Large intestine (tissue), 12 donors: ENCODE measurements around the gene C10orf90. TPM values are rescaled to one million over a fixed set of nuclear protein-coding genes. Genes with fewer than 3 reads are reported as not detected.

Experiments used
- DNase-seq, 2 donors: peaks; one replicate each; pipeline versions ENCODE4 v3.0.0 to v3.0.0-alpha.2; 2013
- H3K27ac ChIP-seq: one replicate; pipeline ENCODE4 v1.5.1; 2013; ENCODE audit warnings: low read length
- H3K27me3 ChIP-seq: 2 replicates; pipeline ENCODE4 v1.6.1; 2013; ENCODE audit warnings: low read length; ENCODE audit not compliant: control insufficient read depth, insufficient read depth
- H3K36me3 ChIP-seq: 2 replicates; pipeline ENCODE4 v1.6.1; 2013; ENCODE audit warnings: low read length; ENCODE audit not compliant: control insufficient read depth, insufficient read depth
- H3K4me1 ChIP-seq: one replicate; pipeline ENCODE4 v1.6.1; 2013; ENCODE audit warnings: low read length; ENCODE audit not compliant: control insufficient read depth, insufficient read depth
- H3K4me3 ChIP-seq: one replicate; pipeline ENCODE4 v1.5.1; 2013; ENCODE audit warnings: low read length
- H3K9me3 ChIP-seq: one replicate; pipeline ENCODE4 v1.6.1; 2013; ENCODE audit warnings: mild to moderate bottlenecking, low read depth, low read length, moderate library complexity; ENCODE audit not compliant: control insufficient read depth
- WGBS: methylation state at CpG from one replicate; pipeline ENCODE4 v1.1.5; 2013; ENCODE audit warnings: low lambda C conversion rate; ENCODE audit not compliant: insufficient coverage; 5-methylcytosine and 5-hydroxymethylcytosine counted together
- long read RNA-seq, 11 donors: transcript quantifications; one replicate each; lab custom pipeline, GENCODE V29; 2026
- polyA plus RNA-seq: library from polyadenylated mRNA; unstranded; fragments of 120-200 nt; gene quantifications from one replicate; pipeline ENCODE4 v1.2.1, GENCODE V29; 2013

The C10orf90 gene
- polyA plus RNA-seq: not detected
- long read RNA-seq, donor 1: 0 reads
- long read RNA-seq, donor 2: 0 reads
- long read RNA-seq, donor 3: 0 reads
- long read RNA-seq, donor 4: 0 reads
- long read RNA-seq, donor 5: 0 reads
- long read RNA-seq, donor 6: 0 reads
- long read RNA-seq, donor 7: 0 reads
- long read RNA-seq, donor 8: 0 reads
- long read RNA-seq, donor 9: 0 reads
- long read RNA-seq, donor 10: 0 reads
- long read RNA-seq, donor 11: 0 reads

- Histone ChIP-seq H3K4me3 (no peak within 1 kb of the TSS), H3K27me3 (no peaks in the 10 kb centered on the region), H3K27ac (no peak within 1 kb of the TSS), H3K36me3 (no peaks in the 10 kb centered on the region), H3K4me1 (no peaks in the 10 kb centered on the region), H3K9me3 (no peaks in the 10 kb centered on the region)
- WGBS: no CpG with 5 or more reads among the region's 12 CpGs
- no peak for DNase-seq
Observed at GRCh38 chr10:126670056-126670894, at the start of gene C10orf90. C10orf90 (minus strand) TSS chr10:126670693; CDS start chr10:126670480, 213 bp downstream.

DNA sequence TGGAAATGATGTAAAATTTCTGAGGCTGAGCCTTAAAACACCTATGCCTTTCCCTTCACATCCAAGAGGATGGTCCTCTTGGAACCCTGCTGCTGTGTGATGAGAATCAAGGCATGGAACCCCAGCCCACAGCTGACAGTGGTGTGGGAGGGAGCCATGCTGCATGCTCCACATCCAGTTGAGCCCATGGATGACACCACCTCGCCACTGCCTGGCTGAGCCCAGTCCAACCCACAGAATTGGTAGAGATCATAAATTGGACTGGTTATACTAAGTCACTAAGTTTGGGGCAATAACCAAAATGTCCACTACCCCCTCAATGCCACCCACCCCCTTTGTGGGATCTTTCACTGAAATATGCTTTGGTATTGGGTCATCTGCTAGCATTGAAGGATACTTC is 45.9 kb upstream of the C10orf90 start:
- H3K36me3 ChIP-seq: no peaks in the 10 kb centered on the region
- no peak for DNase-seq
- H3K4me1 ChIP-seq: no peaks in the 10 kb centered on the region
- WGBS: no CpG with 5 or more reads among the region's 1 CpG
- H3K27ac ChIP-seq: no peak overlapping the region
- no peaks in the 10 kb centered on the region for H3K9me3 ChIP-seq
- no peaks in the 10 kb centered on the region for H3K27me3 ChIP-seq
- no peak overlapping the region for H3K4me3 ChIP-seq

GRCh38 chr10:126713594-126713993 is 43.1 kb upstream of the C10orf90 start:
- no peak overlapping the region for H3K4me3 ChIP-seq
- no peaks in the 10 kb centered on the region for H3K4me1 ChIP-seq
- no peaks in the 10 kb centered on the region for H3K9me3 ChIP-seq
- H3K27ac ChIP-seq: no peak overlapping the region
- DNase-seq: no peak
- WGBS: no CpG with 5 or more reads among the region's 7 CpGs
- no peaks in the 10 kb centered on the region for H3K27me3 ChIP-seq
- H3K36me3 ChIP-seq: no peaks in the 10 kb centered on the region

GRCh38 chr10:126712681-126713080 is 42.2 kb upstream of the C10orf90 start:
- no peaks in the 10 kb centered on the region for H3K27me3 ChIP-seq
- H3K4me1 ChIP-seq: no peaks in the 10 kb centered on the region
- no peak overlapping the region for H3K27ac ChIP-seq
- DNase-seq: no peak
- no peaks in the 10 kb centered on the region for H3K9me3 ChIP-seq
- no peak overlapping the region for H3K4me3 ChIP-seq
- no CpG with 5 or more reads among the region's 6 CpGs for WGBS
- no peaks in the 10 kb centered on the region for H3K36me3 ChIP-seq

DNA sequence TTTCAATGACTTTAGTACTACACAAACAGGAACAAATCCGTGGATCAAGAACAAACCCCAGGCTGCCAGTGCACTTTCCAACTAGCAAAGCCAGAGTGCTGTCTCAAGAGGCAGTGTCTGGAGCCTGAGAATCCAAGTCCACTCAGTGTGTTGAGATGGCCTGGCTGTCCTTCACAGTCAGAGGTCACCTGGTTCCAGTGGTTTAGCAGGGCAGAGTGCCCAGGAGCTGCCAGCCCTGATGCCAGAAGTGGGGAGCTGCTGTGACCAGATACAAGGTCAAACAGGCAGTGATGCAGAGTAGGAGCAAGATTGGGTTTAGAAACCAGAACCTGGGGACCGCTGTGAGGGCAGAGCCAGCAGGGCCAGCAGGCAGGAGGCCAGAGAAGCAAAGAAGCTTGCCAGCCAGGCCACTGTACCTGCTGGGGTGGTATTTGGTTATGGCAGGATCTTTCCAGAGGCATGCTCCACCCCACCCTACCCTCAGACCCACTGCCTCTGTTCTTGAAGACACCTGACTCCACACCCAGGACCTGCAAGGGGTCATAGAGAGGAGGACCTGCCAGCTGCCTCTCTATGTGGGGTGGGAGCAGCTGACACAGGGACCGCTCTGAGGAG is 35.6 kb upstream of the C10orf90 start:
- Histone ChIP-seq H3K9me3 (no peaks in the 10 kb centered on the region), H3K4me3 (no peak overlapping the region), H3K27ac (no peak overlapping the region), H3K36me3 (no peaks in the 10 kb centered on the region), H3K27me3 (peaks cover 5% of the 10 kb centered on the region), H3K4me1 (no peaks in the 10 kb centered on the region)
- DNase-seq: no peak
- no CpG with 5 or more reads among the region's 3 CpGs for WGBS

- no CpG with 5 or more reads among the region's 5 CpGs for WGBS
- H3K36me3 ChIP-seq: no peaks in the 10 kb centered on the region
- no peak for DNase-seq
- H3K27ac ChIP-seq: no peak overlapping the region
- no peaks in the 10 kb centered on the region for H3K4me1 ChIP-seq
- H3K27me3 ChIP-seq: peaks cover 5% of the 10 kb centered on the region
- no peaks in the 10 kb centered on the region for H3K9me3 ChIP-seq
- no peak overlapping the region for H3K4me3 ChIP-seq
Observed at GRCh38 chr10:126705131-126705530, 34.6 kb upstream of the C10orf90 start.

GRCh38 chr10:126704649-126705048 is 34.2 kb upstream of the C10orf90 start:
- no CpG with 5 or more reads among the region's 7 CpGs for WGBS
- Histone ChIP-seq H3K27me3 (peaks cover 5% of the 10 kb centered on the region), H3K4me3 (no peak overlapping the region), H3K36me3 (no peaks in the 10 kb centered on the region), H3K4me1 (no peaks in the 10 kb centered on the region), H3K27ac (no peak overlapping the region), H3K9me3 (no peaks in the 10 kb centered on the region)
- no peak for DNase-seq

DNA sequence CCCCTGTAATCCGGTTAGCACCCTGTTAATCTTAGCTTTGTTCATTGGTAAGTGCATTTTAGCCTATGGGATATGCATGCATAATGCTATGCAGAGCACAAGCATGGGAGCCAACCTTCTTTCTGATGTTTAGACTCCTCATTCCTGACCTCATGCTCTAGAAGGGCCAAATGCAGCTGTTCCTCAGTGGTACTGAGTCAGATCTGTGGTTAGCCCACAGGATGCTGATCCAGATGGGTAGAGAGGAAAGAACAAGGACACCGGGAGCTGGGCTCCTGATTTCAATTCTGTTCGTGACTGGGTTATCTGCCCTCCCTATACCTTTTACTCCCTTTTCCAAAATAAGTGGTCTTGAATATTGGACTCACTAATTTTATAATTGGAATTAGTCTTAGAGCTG is 31.7 kb upstream of the C10orf90 start:
- Histone ChIP-seq H3K27me3 (peaks cover 5% of the 10 kb centered on the region), H3K9me3 (no peaks in the 10 kb centered on the region), H3K4me1 (no peaks in the 10 kb centered on the region), H3K27ac (no peak overlapping the region), H3K36me3 (no peaks in the 10 kb centered on the region), H3K4me3 (no peak overlapping the region)
- WGBS: no CpG with 5 or more reads among the region's 3 CpGs
- no peak for DNase-seq

DNA sequence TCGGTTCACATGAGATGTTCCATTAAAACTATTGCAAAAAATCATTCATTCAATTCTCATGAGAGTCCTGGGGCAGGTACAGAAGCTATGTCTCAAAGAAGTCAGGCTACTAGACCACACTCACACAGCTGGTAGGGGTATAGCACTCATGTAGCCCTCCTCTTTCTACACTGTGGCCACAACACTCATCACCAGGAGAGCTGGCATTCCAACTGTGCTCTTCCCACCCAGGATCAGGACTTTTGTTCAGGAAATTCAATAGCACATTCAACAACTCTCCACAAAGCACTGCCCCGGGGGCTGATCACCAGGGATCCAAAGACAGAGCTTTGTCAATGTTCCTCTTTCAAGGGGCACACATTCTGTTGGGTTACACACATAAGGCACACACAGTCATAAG is 31.0 kb upstream of the C10orf90 start:
- H3K4me1 ChIP-seq: no peaks in the 10 kb centered on the region
- no peaks in the 10 kb centered on the region for H3K9me3 ChIP-seq
- DNase-seq: no peak
- H3K27ac ChIP-seq: no peak overlapping the region
- no peak overlapping the region for H3K4me3 ChIP-seq
- no peaks in the 10 kb centered on the region for H3K36me3 ChIP-seq
- WGBS: no CpG with 5 or more reads among the region's 2 CpGs
- H3K27me3 ChIP-seq: peaks cover 5% of the 10 kb centered on the region

- no peak for DNase-seq
- 71% methylated on average over 1 of the region's 1 CpG for WGBS
- H3K27me3 ChIP-seq: no peaks in the 10 kb centered on the region
Observed at GRCh38 chr10:126696684-126697083, 26.2 kb upstream of the C10orf90 start.

More at GRCh38 chr10:126696684-126697083, 26.2 kb upstream of the C10orf90 start:
- Histone ChIP-seq H3K36me3 (no peaks in the 10 kb centered on the region), H3K27ac (no peak overlapping the region), H3K9me3 (no peaks in the 10 kb centered on the region), H3K4me1 (no peaks in the 10 kb centered on the region), H3K4me3 (no peak overlapping the region)
